ENCODE results near the gene TMEM117. TPM values are rescaled to one million over a fixed set of nuclear protein-coding genes. Genes with fewer than 3 reads are reported as not detected.

The TMEM117 gene
- total RNA-seq, 4 donors from 2014 or later = 15.8 to 42.2 (median 24.0) TPM

DNA sequence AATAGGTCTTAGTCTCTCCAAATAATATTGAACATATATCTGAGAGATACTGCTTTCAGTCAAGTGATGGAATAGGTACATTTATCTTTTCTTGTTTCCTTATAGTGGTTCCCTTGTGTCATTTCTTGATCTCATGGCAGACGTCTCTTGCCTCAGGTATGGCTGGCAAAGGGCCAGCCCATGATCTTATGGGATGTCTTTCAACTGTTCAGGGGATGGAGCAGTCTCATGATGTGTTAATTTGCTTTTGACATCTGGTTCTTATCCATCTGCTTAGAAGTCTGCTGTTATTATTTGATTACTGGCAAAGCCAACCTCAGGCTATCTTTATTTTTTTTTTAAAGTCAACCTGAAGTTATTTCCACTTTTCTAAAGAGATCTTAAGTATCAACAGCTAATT lies 262.9 kb downstream of the TMEM117 start:
- WGBS, 2 donors = 25% methylated on average over 1 of the region's 1 CpG
- Histone ChIP-seq H3K36me3 (no peaks in the 10 kb centered on the region), H3K27me3 (no peaks in the 10 kb centered on the region), H3K4me1 (no peaks in the 10 kb centered on the region), H3K27ac (no peak overlapping the region), H3K9me3 (no peaks in the 10 kb centered on the region), H3K4me3 (no peak overlapping the region)
- intact Hi-C loops (cut with DNase I) = no loop called here
- TF ChIP-seq, protein P1, sequence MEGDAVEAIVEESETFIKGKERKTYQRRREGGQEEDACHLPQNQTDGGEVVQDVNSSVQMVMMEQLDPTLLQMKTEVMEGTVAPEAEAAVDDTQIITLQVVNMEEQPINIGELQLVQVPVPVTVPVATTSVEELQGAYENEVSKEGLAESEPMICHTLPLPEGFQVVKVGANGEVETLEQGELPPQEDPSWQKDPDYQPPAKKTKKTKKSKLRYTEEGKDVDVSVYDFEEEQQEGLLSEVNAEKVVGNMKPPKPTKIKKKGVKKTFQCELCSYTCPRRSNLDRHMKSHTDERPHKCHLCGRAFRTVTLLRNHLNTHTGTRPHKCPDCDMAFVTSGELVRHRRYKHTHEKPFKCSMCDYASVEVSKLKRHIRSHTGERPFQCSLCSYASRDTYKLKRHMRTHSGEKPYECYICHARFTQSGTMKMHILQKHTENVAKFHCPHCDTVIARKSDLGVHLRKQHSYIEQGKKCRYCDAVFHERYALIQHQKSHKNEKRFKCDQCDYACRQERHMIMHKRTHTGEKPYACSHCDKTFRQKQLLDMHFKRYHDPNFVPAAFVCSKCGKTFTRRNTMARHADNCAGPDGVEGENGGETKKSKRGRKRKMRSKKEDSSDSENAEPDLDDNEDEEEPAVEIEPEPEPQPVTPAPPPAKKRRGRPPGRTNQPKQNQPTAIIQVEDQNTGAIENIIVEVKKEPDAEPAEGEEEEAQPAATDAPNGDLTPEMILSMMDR (IDR thresholded peaks at IDR 0.05) = no peak
- no peak for TF ChIP-seq POLR2A (IDR thresholded peaks at IDR 0.05)
- DNase-seq = no peak

DNA sequence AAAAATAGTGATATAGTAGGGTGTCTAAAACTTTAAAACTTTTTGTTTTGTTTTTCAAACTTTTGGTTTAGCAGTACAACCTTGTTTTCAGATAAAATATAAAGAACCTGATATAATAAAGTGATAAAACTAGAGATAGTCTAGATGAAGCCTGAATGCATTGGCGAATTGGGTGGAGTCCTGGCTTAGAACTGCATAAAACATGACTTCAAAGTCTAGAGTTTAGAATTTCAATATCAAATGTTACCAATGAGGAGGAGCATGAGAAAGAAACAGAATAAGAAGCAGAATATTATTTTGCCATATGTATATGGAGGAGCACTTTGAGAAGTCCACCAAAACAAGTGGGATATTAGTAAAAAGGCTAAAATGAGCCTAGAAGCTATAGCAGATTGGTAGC lies 263.6 kb downstream of the TMEM117 start:
- H3K27ac ChIP-seq = no peak overlapping the region
- H3K4me3 ChIP-seq = no peak overlapping the region
- H3K27me3 ChIP-seq = no peaks in the 10 kb centered on the region
- no peaks in the 10 kb centered on the region for H3K36me3 ChIP-seq
- intact Hi-C loops (cut with DNase I) = no loop called here
- no peak for TF ChIP-seq POLR2A (IDR thresholded peaks at IDR 0.05)
- TF ChIP-seq, protein P1 (IDR thresholded peaks at IDR 0.05) = no peak
- H3K9me3 ChIP-seq = no peaks in the 10 kb centered on the region
- no peaks in the 10 kb centered on the region for H3K4me1 ChIP-seq
- DNase-seq = no peak
- 84 to 96% methylated on average over 1 of the region's 1 CpG for WGBS, 2 donors

DNA sequence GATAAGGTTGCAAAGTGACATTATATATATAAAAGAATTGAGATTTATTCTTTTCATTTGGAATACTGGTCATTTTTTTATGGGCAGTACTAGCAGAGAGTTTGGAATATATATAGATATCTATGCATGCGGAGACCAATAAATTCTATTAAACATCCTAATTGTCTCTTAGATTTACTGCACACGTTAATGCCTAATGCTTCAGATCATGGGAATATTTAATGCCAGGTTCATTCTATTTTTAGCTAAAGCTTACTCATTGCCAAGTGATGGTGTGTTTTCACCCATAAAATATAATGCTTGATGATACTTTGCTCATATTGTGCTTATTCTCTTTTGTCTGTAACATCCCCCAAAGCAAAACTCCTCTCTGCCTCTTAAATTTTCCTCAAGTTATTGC lies 264.4 kb downstream of the TMEM117 start:
- 93 to 97% methylated on average over 2 of the region's 2 CpGs for WGBS, 2 donors
- Histone ChIP-seq H3K27me3 (no peaks in the 10 kb centered on the region), H3K4me3 (no peak overlapping the region), H3K36me3 (no peaks in the 10 kb centered on the region), H3K9me3 (no peaks in the 10 kb centered on the region), H3K4me1 (no peaks in the 10 kb centered on the region), H3K27ac (no peak overlapping the region)
- TF ChIP-seq POLR2A (IDR thresholded peaks at IDR 0.05) = no peak
- TF ChIP-seq, protein P1 (IDR thresholded peaks at IDR 0.05) = no peak
- intact Hi-C loops (cut with DNase I) = no loop called here
- DNase-seq = no peak

DNA sequence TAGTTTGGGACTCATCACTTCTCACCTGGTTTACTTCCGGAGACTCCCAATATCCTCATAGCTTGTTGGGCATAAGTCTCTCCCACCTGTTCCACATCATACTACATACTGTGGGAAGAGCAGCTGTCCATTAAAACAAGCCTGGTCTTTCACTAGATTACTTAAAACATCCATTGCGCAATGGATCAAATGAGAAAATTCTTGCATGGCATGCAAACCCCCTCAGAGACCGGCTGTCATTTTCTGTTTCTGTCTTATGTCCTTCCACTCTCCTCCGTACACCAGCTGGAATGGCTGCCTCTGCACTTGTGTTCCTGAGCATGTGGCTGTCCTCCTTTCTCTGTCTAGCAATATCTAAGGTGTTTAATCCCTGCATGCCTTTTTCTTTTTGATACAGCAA lies 265.6 kb downstream of the TMEM117 start:
- Histone ChIP-seq H3K27me3 (no peaks in the 10 kb centered on the region), H3K27ac (no peak overlapping the region), H3K4me3 (no peak overlapping the region), H3K4me1 (no peaks in the 10 kb centered on the region), H3K9me3 (no peaks in the 10 kb centered on the region), H3K36me3 (no peaks in the 10 kb centered on the region)
- WGBS, 2 donors = 93 to 97% methylated on average over 4 of the region's 4 CpGs
- DNase-seq = no peak
- intact Hi-C loops (cut with DNase I) = no loop called here
- no peak for TF ChIP-seq POLR2A (IDR thresholded peaks at IDR 0.05)
- TF ChIP-seq, protein P1 (IDR thresholded peaks at IDR 0.05) = no peak

DNA sequence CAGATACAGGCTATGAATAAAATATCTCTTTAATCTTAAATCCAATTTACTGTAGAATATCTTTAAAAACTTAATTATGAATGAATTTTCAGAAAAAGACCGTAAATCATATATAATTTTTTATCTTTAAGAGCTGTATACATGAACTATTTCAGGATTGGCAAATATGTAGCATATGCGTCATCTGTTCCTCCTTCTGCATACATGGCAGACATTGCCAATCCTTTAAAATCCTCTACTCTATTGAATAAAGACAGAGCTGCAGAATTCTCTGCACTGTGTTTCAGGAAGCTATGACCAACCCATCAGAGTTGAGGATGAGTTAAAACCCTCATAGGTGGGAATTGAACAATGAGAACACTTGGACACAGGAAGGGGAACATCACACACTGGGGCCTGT lies 279.0 kb downstream of the TMEM117 start:
- Histone ChIP-seq H3K4me1 (no peaks in the 10 kb centered on the region), H3K27me3 (no peaks in the 10 kb centered on the region), H3K4me3 (no peak overlapping the region), H3K27ac (no peak overlapping the region), H3K9me3 (no peaks in the 10 kb centered on the region), H3K36me3 (no peaks in the 10 kb centered on the region)
- TF ChIP-seq POLR2A (IDR thresholded peaks at IDR 0.05) = no peak
- TF ChIP-seq, protein P1 (IDR thresholded peaks at IDR 0.05) = no peak
- no peak for DNase-seq
- intact Hi-C loops (cut with DNase I) = no loop called here
- 92 to 98% methylated on average over 2 of the region's 2 CpGs for WGBS, 2 donors

Measured in esophagus squamous epithelium (tissue), 5 donors.